Measurements from ENCODE around the gene ABL2.
A peak's percentile ranks its signal among the peaks of the same experiment; 100 is the strongest.

Gene ABL2

GRCh38 chr1:179079113-179079761 is 150.2 kb downstream of the ABL2 start:
- TF ChIP-seq, protein P1, sequence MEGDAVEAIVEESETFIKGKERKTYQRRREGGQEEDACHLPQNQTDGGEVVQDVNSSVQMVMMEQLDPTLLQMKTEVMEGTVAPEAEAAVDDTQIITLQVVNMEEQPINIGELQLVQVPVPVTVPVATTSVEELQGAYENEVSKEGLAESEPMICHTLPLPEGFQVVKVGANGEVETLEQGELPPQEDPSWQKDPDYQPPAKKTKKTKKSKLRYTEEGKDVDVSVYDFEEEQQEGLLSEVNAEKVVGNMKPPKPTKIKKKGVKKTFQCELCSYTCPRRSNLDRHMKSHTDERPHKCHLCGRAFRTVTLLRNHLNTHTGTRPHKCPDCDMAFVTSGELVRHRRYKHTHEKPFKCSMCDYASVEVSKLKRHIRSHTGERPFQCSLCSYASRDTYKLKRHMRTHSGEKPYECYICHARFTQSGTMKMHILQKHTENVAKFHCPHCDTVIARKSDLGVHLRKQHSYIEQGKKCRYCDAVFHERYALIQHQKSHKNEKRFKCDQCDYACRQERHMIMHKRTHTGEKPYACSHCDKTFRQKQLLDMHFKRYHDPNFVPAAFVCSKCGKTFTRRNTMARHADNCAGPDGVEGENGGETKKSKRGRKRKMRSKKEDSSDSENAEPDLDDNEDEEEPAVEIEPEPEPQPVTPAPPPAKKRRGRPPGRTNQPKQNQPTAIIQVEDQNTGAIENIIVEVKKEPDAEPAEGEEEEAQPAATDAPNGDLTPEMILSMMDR (IDR thresholded peaks at IDR 0.05; ENCODE audit: low read depth, low read length, missing control alignments): peak; percentile 79
- peak; percentile 70 for DNase-seq (ENCODE audit: low read depth)
- in situ Hi-C loops (cut with HindIII; ENCODE audit: low sequenced_read_pairs): no loop called here
- no peak overlapping the region for H3K4me3 ChIP-seq (ENCODE audit: low read depth, low read length)

DNA sequence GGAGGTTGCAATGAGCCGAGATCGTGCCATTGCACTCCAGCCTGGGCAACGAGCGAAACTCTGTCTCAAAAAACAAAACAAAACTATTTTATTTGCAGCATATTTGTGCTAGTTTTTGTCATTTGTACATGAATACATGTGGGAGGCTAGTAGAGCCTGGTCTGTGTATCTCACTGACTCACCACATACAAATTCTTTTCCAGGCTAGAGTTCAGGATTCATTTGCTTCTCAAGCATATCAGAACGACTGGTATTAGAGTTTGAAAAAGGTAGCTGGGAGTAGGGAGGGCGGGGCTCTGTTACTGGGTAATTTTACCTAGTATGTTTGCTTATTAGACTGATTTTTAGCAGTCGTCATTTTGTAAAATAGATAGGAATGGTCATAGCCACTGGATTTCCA is 152.1 kb downstream of the ABL2 start:
- in situ Hi-C loops (cut with HindIII; ENCODE audit: low sequenced_read_pairs): no loop called here
- H3K4me3 ChIP-seq (ENCODE audit: low read depth, low read length): no peak overlapping the region
- no peak for DNase-seq (ENCODE audit: low read depth)
- TF ChIP-seq, protein P1 (IDR thresholded peaks at IDR 0.05; ENCODE audit: low read depth, low read length, missing control alignments): no peak

DNA sequence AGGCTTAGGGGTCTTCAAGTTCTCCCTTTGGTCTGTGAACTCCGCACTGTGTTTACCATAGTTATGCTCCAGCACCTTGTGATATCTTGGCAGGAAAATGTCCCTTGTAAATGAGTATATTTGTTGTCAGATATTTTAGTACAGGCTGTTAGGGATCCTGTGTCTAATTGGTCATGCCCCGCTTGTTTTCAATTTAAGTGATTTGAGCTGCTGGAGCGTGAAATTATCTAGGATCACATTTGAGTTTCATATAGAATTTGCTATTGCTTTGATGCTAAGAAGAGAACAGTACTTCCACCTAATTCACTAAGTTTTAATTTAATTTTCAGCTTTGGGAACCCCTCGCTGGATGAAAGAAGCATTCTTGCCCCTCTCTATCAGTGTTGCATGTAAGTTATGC is 163.0 kb downstream of the ABL2 start:
- H3K4me3 ChIP-seq (ENCODE audit: low read depth, low read length): no peak overlapping the region
- in situ Hi-C loops (cut with HindIII; ENCODE audit: low sequenced_read_pairs): no loop called here
- TF ChIP-seq, protein P1 (IDR thresholded peaks at IDR 0.05; ENCODE audit: low read depth, low read length, missing control alignments): no peak
- no peak for DNase-seq (ENCODE audit: low read depth)

DNA sequence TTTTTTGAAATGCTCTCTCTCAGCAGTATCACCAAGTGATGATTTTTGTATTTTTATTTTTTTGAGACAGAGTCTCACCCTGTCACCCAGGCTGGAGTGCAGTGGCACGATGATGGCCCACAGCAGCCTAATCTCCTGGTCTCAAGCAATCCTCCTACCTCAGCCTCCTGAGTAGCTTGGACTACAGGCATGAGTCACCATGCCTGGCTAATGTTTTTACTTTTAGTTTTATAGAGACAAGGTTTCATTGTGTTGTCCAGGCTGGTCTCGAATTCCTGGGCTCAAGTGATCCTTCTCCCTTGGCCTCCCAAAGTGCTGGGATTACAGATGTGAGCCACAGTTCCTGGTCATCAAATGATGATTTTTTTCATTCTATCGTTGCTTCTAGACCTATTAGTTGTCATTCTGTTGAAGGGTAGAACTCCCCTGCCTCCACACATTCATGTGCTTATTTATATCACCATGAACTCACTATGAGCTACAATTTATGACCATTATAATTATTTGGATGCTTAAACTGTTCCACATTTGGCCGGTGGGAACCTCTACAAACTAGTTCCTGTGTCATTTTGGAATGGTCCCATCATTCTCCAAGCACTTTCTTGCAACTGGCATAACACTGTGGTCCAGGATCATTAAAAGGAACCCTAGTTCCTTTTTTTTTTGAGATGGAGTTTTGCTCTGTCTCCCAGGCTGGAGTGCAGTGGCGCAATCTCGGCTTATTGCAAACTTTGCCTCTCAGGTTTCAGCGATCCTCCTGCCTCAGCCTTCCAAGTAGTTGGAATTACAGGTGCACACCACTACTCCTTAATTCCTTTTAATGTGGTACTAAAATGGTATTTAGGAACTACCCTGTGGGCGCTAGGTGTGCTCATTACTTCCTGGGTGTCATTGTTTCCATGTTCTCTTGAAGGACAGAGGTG is 167.9 kb downstream of the ABL2 start:
- DNase-seq (ENCODE audit: low read depth): no peak
- TF ChIP-seq, protein P1 (IDR thresholded peaks at IDR 0.05; ENCODE audit: low read depth, low read length, missing control alignments): no peak

DNA sequence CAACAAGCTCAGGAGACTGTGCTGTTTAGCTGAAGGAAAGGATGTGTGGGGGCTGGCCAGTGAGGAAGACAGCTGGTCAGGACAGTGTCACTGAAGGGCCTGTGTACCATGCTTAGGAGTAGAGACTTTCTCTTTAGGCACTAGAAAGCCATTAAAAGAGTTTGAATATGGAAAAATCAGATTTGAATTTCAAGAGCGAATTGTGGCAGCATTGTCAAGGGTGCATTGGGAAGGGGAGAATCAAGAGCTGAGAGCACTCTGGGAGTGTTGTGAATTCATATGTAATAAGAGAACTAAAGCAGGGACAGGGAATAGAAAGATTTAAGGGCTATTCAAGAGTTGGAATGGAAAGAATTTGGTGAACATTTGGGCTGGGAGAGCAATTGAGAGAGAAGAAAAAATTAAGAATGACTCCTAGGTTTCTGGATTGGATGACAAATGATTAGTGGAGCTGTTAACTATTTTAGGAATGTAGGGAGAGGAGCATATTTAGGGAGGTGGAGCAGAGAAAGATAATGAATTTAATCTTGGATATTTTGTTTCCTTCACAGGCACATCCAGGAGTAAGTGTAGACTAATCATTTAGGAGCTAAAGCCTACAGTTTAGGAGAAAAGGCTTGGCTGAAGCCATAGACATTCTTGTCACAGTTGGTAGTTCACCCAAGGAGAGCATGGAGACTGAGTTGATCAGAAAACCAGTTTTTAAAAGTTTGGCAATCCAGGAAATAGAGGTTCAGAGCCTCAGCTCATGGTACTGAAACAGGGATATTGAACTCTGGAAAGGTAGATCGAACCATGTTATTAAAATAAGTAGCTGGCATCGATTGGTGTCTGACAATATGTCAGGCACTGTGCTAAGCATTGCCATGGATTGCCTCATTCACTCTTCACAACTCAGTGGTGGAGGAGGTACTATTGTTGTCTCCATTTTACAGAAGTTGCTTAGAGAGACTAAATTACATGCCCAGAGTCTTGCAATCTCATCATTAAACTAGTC is 170.7 kb downstream of the ABL2 start:
- H3K4me3 ChIP-seq (ENCODE audit: low read depth, low read length): no peak overlapping the region
- in situ Hi-C loops (cut with HindIII; ENCODE audit: low sequenced_read_pairs): no loop called here
- TF ChIP-seq, protein P1 (IDR thresholded peaks at IDR 0.05; ENCODE audit: low read depth, low read length, missing control alignments): no peak
- no peak for DNase-seq (ENCODE audit: low read depth)

More for the DNA sequence above, 167.9 kb downstream of the ABL2 start:
- H3K4me3 ChIP-seq (ENCODE audit: low read depth, low read length): no peak overlapping the region
- in situ Hi-C loops (cut with HindIII; ENCODE audit: low sequenced_read_pairs): no loop called here

- DNase-seq (ENCODE audit: low read depth): no peak
- in situ Hi-C loops (cut with HindIII; ENCODE audit: low sequenced_read_pairs): no loop called here
- TF ChIP-seq, protein P1 (IDR thresholded peaks at IDR 0.05; ENCODE audit: low read depth, low read length, missing control alignments): no peak
- no peak overlapping the region for H3K4me3 ChIP-seq (ENCODE audit: low read depth, low read length)
Observed at GRCh38 chr1:179055937-179056336, 173.5 kb downstream of the ABL2 start.

All from astrocyte of the cerebellum (primary cell).